K562 (cell line): ENCODE results near the gene LRRC4B. TPM values are rescaled to one million over a fixed set of nuclear protein-coding genes. Genes with fewer than 3 reads are reported as not detected.

Source experiments
- ATAC-seq: fragments of 200-7000 bp; cut with Tn5 transposase; 3 replicates; pipeline ENCODE4 v1.9.1; 2020; ENCODE audit warnings: moderate library complexity
- BruUV-seq: library from RNA; stranded (reverse); fragments of 400-500 nt; replicated peaks from 2 replicates; lab custom pipeline; 2021; lab: Mats Ljungman, UMichigan
- CTCF ChIA-PET: fragments of 300-600 bp; formaldehyde crosslinking; extraction: SDS; loops from one replicate; lab custom pipeline; 2021; ENCODE audit warnings: low intra/inter-chr PET ratio; lab: Yijun Ruan, JAX
- POLR2A ChIA-PET: fragments of 300-600, 350-650 bp; sonication (Branson Sonifier 250); formaldehyde crosslinking; extraction: SDS; loops from one replicate; lab custom pipeline; 2021; ENCODE audit warnings: antibody characterized with exemption, inconsistent platforms; lab: Yijun Ruan, JAX
- DNase-seq, 4 experiments: peaks; one replicate each; pipeline versions ENCODE4 v3.0.0 to v3.0.0-alpha.2; 2011 to 2018; ENCODE audit warnings: low spot score in 3 of 4, mixed read lengths in 3 of 4; ENCODE audit errors: extremely low read depth in 1 of 4
- FAIRE-seq: peaks from 2 replicates; lab custom pipeline; 2011; peaks lifted over from hg19 to GRCh38; lab: Jason Lieb, UNC
- H2AFZ ChIP-seq: 2 replicates; pipeline ENCODE4 v1.6.0; 2011; ENCODE audit warnings: low read depth, low read length, control low read depth, inconsistent platforms
- H3K27ac ChIP-seq: fragments of 200-600 bp; 3 replicates; pipeline ENCODE4 v1.8.0; 2011; ENCODE audit warnings: low read depth, mild to moderate bottlenecking, control low read depth, inconsistent platforms, low read length, moderate library complexity, mixed read lengths; ENCODE audit errors: extremely low read depth
- H3K27me3 ChIP-seq, 2 experiments: fragments of 300-600 bp in 1 of 2; 2 replicates in 1 of 2; 3 replicates in 1 of 2; pipeline versions ENCODE4 v1.6.0 to v1.8.0; 2011; ENCODE audit warnings: inconsistent platforms in 2 of 2, low read length in 2 of 2, mild to moderate bottlenecking in 1 of 2, mixed read lengths in 1 of 2, moderate library complexity in 1 of 2; ENCODE audit not compliant: control insufficient read depth in 2 of 2, insufficient read depth in 2 of 2
- H3K36me3 ChIP-seq: fragments of 300-600 bp; 3 replicates; pipeline ENCODE4 v1.8.0; 2011; ENCODE audit warnings: mild to moderate bottlenecking, low read length, inconsistent platforms; ENCODE audit not compliant: control insufficient read depth, insufficient read depth
- H3K4me1 ChIP-seq, 2 experiments: fragments of 200-600 bp in 1 of 2; replicated peaks in 1 of 2; 2 replicates in 1 of 2; 3 replicates in 1 of 2; pipeline versions ENCODE4 v1.5.1 to v1.8.0; 2011; ENCODE audit warnings: inconsistent platforms in 2 of 2, low read length in 2 of 2, mild to moderate bottlenecking in 1 of 2, mixed read lengths in 1 of 2, moderate library complexity in 1 of 2; ENCODE audit not compliant: control insufficient read depth in 2 of 2, insufficient read depth in 2 of 2
- H3K4me2 ChIP-seq: 2 replicates; pipeline ENCODE4 v1.6.1; 2011; ENCODE audit warnings: low read length, control low read depth, inconsistent platforms, mixed read lengths; ENCODE audit not compliant: insufficient read depth
- H3K4me3 ChIP-seq: fragments of 200-600 bp; sonication (generic), shearing (Covaris generic); 2 replicates; pipeline ENCODE4 v1.5.1; 2016; ENCODE audit warnings: control low read depth, inconsistent platforms
- H3K79me2 ChIP-seq: fragments of 200-600 bp; 3 replicates; pipeline ENCODE4 v1.8.0; 2011; ENCODE audit warnings: low read length, inconsistent platforms; ENCODE audit not compliant: control insufficient read depth, insufficient read depth
- H3K9ac ChIP-seq, 2 experiments: 2 replicates each; pipeline versions ENCODE4 v1.6.0 to v1.6.1; 2011; ENCODE audit warnings: low read depth in 2 of 2, low read length in 2 of 2, control low read depth in 1 of 2, inconsistent platforms in 1 of 2, mild to moderate bottlenecking in 1 of 2, mixed read lengths in 1 of 2; ENCODE audit not compliant: insufficient read depth in 1 of 2
- H3K9me1 ChIP-seq: one replicate; pipeline ENCODE4 v1.6.0; 2011; ENCODE audit warnings: inconsistent platforms, mild to moderate bottlenecking, low read length, moderate library complexity; ENCODE audit not compliant: control insufficient read depth, insufficient read depth
- H3K9me3 ChIP-seq: replicated peaks from 2 replicates; pipeline ENCODE4 v1.5.1; 2011; ENCODE audit warnings: low read depth, low read length, inconsistent platforms; ENCODE audit not compliant: control insufficient read depth, insufficient read depth
- H4K20me1 ChIP-seq: replicated peaks from 2 replicates; pipeline ENCODE4 v1.6.1; 2011; ENCODE audit warnings: low read length, inconsistent platforms, mixed read lengths; ENCODE audit not compliant: control insufficient read depth, insufficient read depth
- BCOR ChIP-seq: fragments of 450-650 bp; IDR thresholded peaks from 2 replicates; pipeline ENCODE4 v1.6.1; 2016
- CEBPB ChIP-seq: fragments of 450-650 bp; IDR thresholded peaks from 2 replicates; pipeline ENCODE4 v1.6.1; 2016; ENCODE audit warnings: missing genetic modification characterization, missing compliant biosample characterization
- FOXA3 ChIP-seq, 2 experiments: fragments of 450-650 bp in 1 of 2; sonication (generic) in 1 of 2; formaldehyde crosslinking; IDR thresholded peaks in 1 of 2; conservative IDR thresholded peaks in 1 of 2; 2 replicates each; pipeline versions ENCODE4 v1.4.0 to v1.8.0; 2020 to 2022; ENCODE audit warnings: mild to moderate bottlenecking in 2 of 2, missing genetic modification reagents in 1 of 2
- ZBTB1 ChIP-seq: sonication (generic); formaldehyde crosslinking; IDR thresholded peaks from 2 replicates; pipeline ENCODE4 v1.8.1; 2023; ENCODE audit warnings: missing genetic modification reagents, low read depth, mild to moderate bottlenecking, borderline replicate concordance
- ZNF140 ChIP-seq: fragments of 250-450 bp; sonication (Bioruptor Pico); IDR thresholded peaks from 2 replicates; pipeline ENCODE4 v1.8.0; 2021; ENCODE audit warnings: moderate library complexity, mild to moderate bottlenecking, inconsistent platforms
- ZNF175 ChIP-seq: fragments of 200-800 bp; sonication (Bioruptor generic); IDR thresholded peaks from 2 replicates; pipeline ENCODE4 v1.6.1; 2016; ENCODE audit warnings: low read depth, mild to moderate bottlenecking, missing genetic modification characterization, missing compliant biosample characterization
- WGBS: fragments of 100-300 bp; shearing (Covaris generic); methylation state at CpG from one replicate; pipeline ENCODE4 v1.1.6; 2016; ENCODE audit warnings: low coverage, mixed read lengths; ENCODE audit not compliant: insufficient coverage; ENCODE audit errors: missing lambda C conversion rate; 5-methylcytosine and 5-hydroxymethylcytosine counted together
- in situ Hi-C: fragments of 300-500 bp; cut with MboI; formaldehyde crosslinking; loops from 4 replicates; pipeline ENCODE4 v1.15.0; 2018; ENCODE audit warnings: inconsistent platforms, mixed read lengths
- intact Hi-C: fragments of 100-400 bp; cut with micrococcal nuclease; formaldehyde crosslinking; loops from 2 replicates; pipeline ENCODE4 v1.14.2; 2022
- polyA plus RNA-seq, 8 experiments: library from polyadenylated mRNA; depleted of rRNA in 4 of 8; stranded (reverse) in 5 of 8; unstranded in 3 of 8; fragments of >200 nt; fragmentation: Nextera tagmentation in 2 of 8; fragmentation: Illumina TruSeq in 1 of 8; extraction: Ambion mirVana in 2 of 8; extraction: Trizol in 1 of 8; gene quantifications; 2 replicates each; pipeline versions ENCODE4 v1.2.1 to v1.2.3, GENCODE V29; 2011 to 2014; ENCODE audit warnings: inconsistent platforms in 1 of 8, missing spikeins in 1 of 8
- total RNA-seq, 7 experiments: library from RNA; depleted of rRNA in 6 of 7; stranded (reverse); fragments of >200 nt in 6 of 7; fragmentation: Illumina TruSeq in 2 of 7; extraction: Trizol in 2 of 7; gene quantifications; 2 replicates each; pipeline versions ENCODE4 v1.2.1 to v1.2.3, GENCODE V29; 2011 to 2021; ENCODE audit warnings: low replicate concordance in 1 of 7
- TF ChIP-seq, protein P1 (sequence below): fragments of 450-650 bp; IDR thresholded peaks from 2 replicates; pipeline ENCODE4 v1.6.1; 2016
- TF ChIP-seq, protein P2 (sequence below): sonication (generic); formaldehyde crosslinking; IDR thresholded peaks from 2 replicates; pipeline ENCODE4 v1.8.1; 2023; ENCODE audit warnings: mild to moderate bottlenecking, missing genetic modification reagents
- TF ChIP-seq, protein P3 (sequence below): IDR thresholded peaks from 2 replicates; pipeline ENCODE4 v1.6.1; 2016; ENCODE audit warnings: missing genetic modification characterization, missing compliant biosample characterization

LRRC4B gene
- total and polyA plus RNA-seq, 9 of the 15 experiments (the other 6 are each of a cell fraction or from before 2014, with no cell fraction given), result 0.18 to 9.6 (median 2.9) TPM; not detected in 2

DNA sequence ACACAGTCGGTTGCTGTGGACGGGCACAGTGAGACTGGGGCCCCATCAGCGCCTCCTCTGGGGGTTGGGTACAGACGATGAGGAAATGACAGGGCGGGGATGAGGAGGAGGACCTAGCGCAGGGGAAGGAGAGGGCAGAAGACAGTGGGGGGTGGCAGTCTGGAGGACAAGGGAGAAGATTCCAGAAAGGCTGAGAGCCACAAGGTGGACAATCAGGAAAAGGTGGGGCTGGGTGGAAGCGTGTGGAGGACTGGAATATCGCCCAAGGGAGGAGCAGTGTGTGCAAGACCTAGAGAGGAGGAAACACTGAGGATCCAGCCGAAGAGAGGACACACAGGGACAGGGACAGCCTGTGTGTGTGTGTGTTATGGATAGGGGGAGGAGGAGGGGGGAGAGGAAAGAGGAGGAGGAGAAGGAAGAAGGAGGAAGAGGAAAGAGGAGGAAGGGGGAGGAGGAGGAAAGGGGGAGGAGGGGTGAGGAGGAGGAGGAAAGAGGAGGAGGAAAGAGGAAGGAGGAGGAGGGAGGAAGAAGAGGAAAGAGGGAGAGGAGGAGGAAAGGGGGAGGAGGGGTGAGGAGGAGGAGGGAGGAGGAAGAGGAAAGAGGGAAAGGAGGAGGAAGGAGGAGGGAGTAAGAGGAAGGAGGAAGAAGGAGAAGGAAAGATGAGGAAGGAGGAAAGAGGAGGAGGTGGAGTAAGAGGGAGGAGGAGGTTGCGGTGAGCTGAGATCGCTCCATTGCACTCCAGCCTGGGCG, 75.8 kb downstream of the LRRC4B start:
- ChIA-PET POLR2A (no interaction called here), CTCF (interaction anchor here (0.6 kb wide), 1 partner anchor 289 kb away, joined by 3 read pairs; no protein-coding TSS in a partner anchor)
- peaks cover 0 to 10% of the 10 kb centered on the region in 2 experiments; a peak in 2 of 5 replicates for H3K27me3 ChIP-seq
- WGBS, result 3% methylated on average over 8 of the region's 12 CpGs
- DNase-seq (peak; percentile 50 to 60 (median 56)), FAIRE-seq (peak; percentile 23), ATAC-seq (peak; percentile 87)
- H3K36me3 ChIP-seq, result no peaks in the 10 kb centered on the region
- H3K4me3 ChIP-seq, result no peak overlapping the region
- no TSS peak for BruUV-seq
- H3K27ac ChIP-seq, result no peak overlapping the region
- in situ Hi-C loops, result no loop called here
- no peaks in the 10 kb centered on the region for H3K9me1 ChIP-seq
- H3K9ac ChIP-seq, result 0 out of 4 replicates have a peak overlapping the region, but pooled peaks of 1 of the 2 experiments have one; percentile 58
- H4K20me1 ChIP-seq, result no peaks in the 10 kb centered on the region
- H3K9me3 ChIP-seq, result no peaks in the 10 kb centered on the region; the same call in 1 of the 2 replicates
- H2AFZ ChIP-seq, result no peak overlapping the region
- intact Hi-C loops, result no loop called here
- peak overlapping the region; percentile 24; the same call in 1 of the 2 replicates for H3K4me2 ChIP-seq
- H3K4me1 ChIP-seq, result peaks cover 3 to 31% of the 10 kb centered on the region in 2 experiments; a peak in 3 of 5 replicates
- H3K79me2 ChIP-seq, result no peaks in the 10 kb centered on the region
- TF ChIP-seq, protein P1, sequence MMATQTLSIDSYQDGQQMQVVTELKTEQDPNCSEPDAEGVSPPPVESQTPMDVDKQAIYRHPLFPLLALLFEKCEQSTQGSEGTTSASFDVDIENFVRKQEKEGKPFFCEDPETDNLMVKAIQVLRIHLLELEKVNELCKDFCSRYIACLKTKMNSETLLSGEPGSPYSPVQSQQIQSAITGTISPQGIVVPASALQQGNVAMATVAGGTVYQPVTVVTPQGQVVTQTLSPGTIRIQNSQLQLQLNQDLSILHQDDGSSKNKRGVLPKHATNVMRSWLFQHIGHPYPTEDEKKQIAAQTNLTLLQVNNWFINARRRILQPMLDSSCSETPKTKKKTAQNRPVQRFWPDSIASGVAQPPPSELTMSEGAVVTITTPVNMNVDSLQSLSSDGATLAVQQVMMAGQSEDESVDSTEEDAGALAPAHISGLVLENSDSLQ, result peak; percentile 54
- TF ChIP-seq ZNF175 (CRISPR knock-in tag) (no peak), BCOR (no peak), ZNF140 (CRISPR knock-in tag) (no peak), ZBTB1 (no peak), FOXA3 (CRISPR knock-in tag; conservative IDR thresholded peaks at IDR 0.05 in 1 of 2, IDR thresholded peaks at IDR 0.05 in 1 of 2) (no peak), CEBPB (tag) (peak; percentile 22; the same call in 1 of the 2 replicates)
- TF ChIP-seq, protein P2, sequence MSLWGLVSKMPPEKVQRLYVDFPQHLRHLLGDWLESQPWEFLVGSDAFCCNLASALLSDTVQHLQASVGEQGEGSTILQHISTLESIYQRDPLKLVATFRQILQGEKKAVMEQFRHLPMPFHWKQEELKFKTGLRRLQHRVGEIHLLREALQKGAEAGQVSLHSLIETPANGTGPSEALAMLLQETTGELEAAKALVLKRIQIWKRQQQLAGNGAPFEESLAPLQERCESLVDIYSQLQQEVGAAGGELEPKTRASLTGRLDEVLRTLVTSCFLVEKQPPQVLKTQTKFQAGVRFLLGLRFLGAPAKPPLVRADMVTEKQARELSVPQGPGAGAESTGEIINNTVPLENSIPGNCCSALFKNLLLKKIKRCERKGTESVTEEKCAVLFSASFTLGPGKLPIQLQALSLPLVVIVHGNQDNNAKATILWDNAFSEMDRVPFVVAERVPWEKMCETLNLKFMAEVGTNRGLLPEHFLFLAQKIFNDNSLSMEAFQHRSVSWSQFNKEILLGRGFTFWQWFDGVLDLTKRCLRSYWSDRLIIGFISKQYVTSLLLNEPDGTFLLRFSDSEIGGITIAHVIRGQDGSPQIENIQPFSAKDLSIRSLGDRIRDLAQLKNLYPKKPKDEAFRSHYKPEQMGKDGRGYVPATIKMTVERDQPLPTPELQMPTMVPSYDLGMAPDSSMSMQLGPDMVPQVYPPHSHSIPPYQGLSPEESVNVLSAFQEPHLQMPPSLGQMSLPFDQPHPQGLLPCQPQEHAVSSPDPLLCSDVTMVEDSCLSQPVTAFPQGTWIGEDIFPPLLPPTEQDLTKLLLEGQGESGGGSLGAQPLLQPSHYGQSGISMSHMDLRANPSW, result no peak
- TF ChIP-seq, protein P3, sequence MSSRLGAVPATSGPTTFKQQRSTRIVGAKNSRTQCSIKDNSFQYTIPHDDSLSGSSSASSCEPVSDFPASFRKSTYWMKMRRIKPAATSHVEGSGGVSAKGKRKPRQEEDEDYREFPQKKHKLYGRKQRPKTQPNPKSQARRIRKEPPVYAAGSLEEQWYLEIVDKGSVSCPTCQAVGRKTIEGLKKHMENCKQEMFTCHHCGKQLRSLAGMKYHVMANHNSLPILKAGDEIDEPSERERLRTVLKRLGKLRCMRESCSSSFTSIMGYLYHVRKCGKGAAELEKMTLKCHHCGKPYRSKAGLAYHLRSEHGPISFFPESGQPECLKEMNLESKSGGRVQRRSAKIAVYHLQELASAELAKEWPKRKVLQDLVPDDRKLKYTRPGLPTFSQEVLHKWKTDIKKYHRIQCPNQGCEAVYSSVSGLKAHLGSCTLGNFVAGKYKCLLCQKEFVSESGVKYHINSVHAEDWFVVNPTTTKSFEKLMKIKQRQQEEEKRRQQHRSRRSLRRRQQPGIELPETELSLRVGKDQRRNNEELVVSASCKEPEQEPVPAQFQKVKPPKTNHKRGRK (tag), result no peak
